ENCODE measurements around the gene LRRK1. TPM values are rescaled to one million over a fixed set of nuclear protein-coding genes. Genes with fewer than 3 reads are reported as not detected.

The LRRK1 gene
- polyA plus RNA-seq, 2 of the 4 experiments (the other 2 are of a cell fraction) = 12.2 to 17.7 TPM

- Histone ChIP-seq H3K9me3 (no peaks in the 10 kb centered on the region), H3K27ac (no peak overlapping the region), H3K4me3 (no peak overlapping the region), H3K4me1 (peaks cover 11% of the 10 kb centered on the region), H3K4me2 (no peak overlapping the region)
- TF ChIP-seq ZNF302 (CRISPR knock-in tag; IDR thresholded peaks at IDR 0.05) = no peak
- no peak for TF ChIP-seq FOSB (CRISPR knock-in tag; IDR thresholded peaks at IDR 0.05)
- no peak for TF ChIP-seq PHF8 (IDR thresholded peaks at IDR 0.05; ENCODE audit: borderline replicate concordance, low read depth)
- DNase-seq (ENCODE audit: low read depth in 1 of 2, low spot score in 1 of 2) (no peak), FAIRE-seq (no peak), ATAC-seq (no peak)
- POLR2A ChIA-PET = no interaction called here
- CTCF ChIA-PET = interaction anchor here (0.6 to 23.2 kb wide), 5 partner anchors 34 to 278 kb away, joined by 3 to 950 read pairs (median 5); no protein-coding TSS in a partner anchor
- WGBS (ENCODE audit: missing lambda C conversion rate) = 88% methylated on average over 4 of the region's 5 CpGs
Observed at GRCh38 chr15:100923902-100924301, 4.7 kb downstream of the LRRK1 start.

- FAIRE-seq (no peak), ATAC-seq (no peak), DNase-seq (ENCODE audit: low read depth in 1 of 2, low spot score in 1 of 2) (no peak)
- H3K4me2 ChIP-seq = no peak overlapping the region
- ChIA-PET POLR2A (no interaction called here), CTCF (interaction anchor here (0.6 to 23.2 kb wide), 3 partner anchors 58 to 278 kb away, joined by 3 to 950 read pairs (median 5); no protein-coding TSS in a partner anchor)
- peaks cover 11% of the 10 kb centered on the region for H3K4me1 ChIP-seq
- WGBS (ENCODE audit: missing lambda C conversion rate) = 92% methylated on average over 11 of the region's 11 CpGs
- no peak for TF ChIP-seq SMC3 (IDR thresholded peaks at IDR 0.05)
- no peak for TF ChIP-seq REST (IDR thresholded peaks at IDR 0.05)
- TF ChIP-seq ATOH8 (CRISPR knock-in tag; IDR thresholded peaks at IDR 0.05; ENCODE audit: low read depth) = no peak
- TF ChIP-seq MAFK (IDR thresholded peaks at IDR 0.05; ENCODE audit: partially characterized antibody) = no peak
- TF ChIP-seq EP300 (IDR thresholded peaks at IDR 0.05) = no peak
- no peak for TF ChIP-seq ESRRA (IDR thresholded peaks at IDR 0.05; ENCODE audit: borderline replicate concordance, low read length)
- no peak for TF ChIP-seq HMGXB4 (CRISPR knock-in tag; IDR thresholded peaks at IDR 0.05; ENCODE audit: borderline replicate concordance)
- TF ChIP-seq TP53 (CRISPR knock-in tag; IDR thresholded peaks at IDR 0.05) = no peak
- TF ChIP-seq CBX8 (IDR thresholded peaks at IDR 0.05) = no peak
- no peak for TF ChIP-seq ZSCAN20 (CRISPR knock-in tag; IDR thresholded peaks at IDR 0.05)
- no peak for TF ChIP-seq HDAC2 (IDR thresholded peaks at IDR 0.05)
- no peak for TF ChIP-seq RFX5 (IDR thresholded peaks at IDR 0.05)
- TF ChIP-seq RAD21 (conservative IDR thresholded peaks at IDR 0.05 in 1 of 2, IDR thresholded peaks at IDR 0.05 in 1 of 2) = no peak
- TF ChIP-seq POLR2AphosphoS2 (conservative IDR thresholded peaks at IDR 0.05; ENCODE audit: low read length) = no peak
- TF ChIP-seq MAX (IDR thresholded peaks at IDR 0.05) = no peak
- no peak for TF ChIP-seq CBX2 (IDR thresholded peaks at IDR 0.05; ENCODE audit: borderline replicate concordance, low read depth)
- TF ChIP-seq GATA3 (IDR thresholded peaks at IDR 0.05; ENCODE audit: borderline replicate concordance) = no peak
- TF ChIP-seq HES2 (IDR thresholded peaks at IDR 0.05) = no peak
- TF ChIP-seq CEBPB (IDR thresholded peaks at IDR 0.05) = no peak
- H3K9me3 ChIP-seq = no peaks in the 10 kb centered on the region
- no peak overlapping the region for H3K27ac ChIP-seq
- no peak overlapping the region for H3K4me3 ChIP-seq
Observed at GRCh38 chr15:100924436-100924835, 5.3 kb downstream of the LRRK1 start.

Data from A549 (cell line).